Neuronal stem cell (in vitro differentiated cells): ENCODE measurements around the gene RALGAPB.

ENCODE experiments used
- DNase-seq: peaks from one replicate; pipeline ENCODE4 v3.0.0-alpha.2; 2013; ENCODE audit warnings: low spot score
- H2AFZ ChIP-seq: one replicate; pipeline ENCODE4 v1.6.1; 2013; ENCODE audit warnings: mild to moderate bottlenecking, low read length, inconsistent platforms
- H2AK5ac ChIP-seq: 2 replicates; pipeline ENCODE4 v1.6.1; 2013; ENCODE audit warnings: low read depth, mild to moderate bottlenecking, inconsistent platforms, low read length, moderate library complexity, mixed read lengths
- H2BK120ac ChIP-seq: 2 replicates; pipeline ENCODE4 v1.6.1; 2013; ENCODE audit warnings: low read depth, mild to moderate bottlenecking, inconsistent platforms, low read length, moderate library complexity, mixed read lengths
- H2BK12ac ChIP-seq: one replicate; pipeline ENCODE4 v1.6.1; 2013; ENCODE audit warnings: low read length, inconsistent platforms
- H2BK15ac ChIP-seq: 2 replicates; pipeline ENCODE4 v1.6.1; 2013; ENCODE audit warnings: mild to moderate bottlenecking, low read length, inconsistent platforms, mixed read lengths
- H2BK5ac ChIP-seq: one replicate; pipeline ENCODE4 v1.6.1; 2013; ENCODE audit warnings: inconsistent platforms, mild to moderate bottlenecking, low read length, moderate library complexity
- H3K14ac ChIP-seq: one replicate; pipeline ENCODE4 v1.6.1; 2013; ENCODE audit warnings: low read length, inconsistent platforms
- H3K18ac ChIP-seq: 2 replicates; pipeline ENCODE4 v1.6.1; 2013; ENCODE audit warnings: low read length, inconsistent platforms
- H3K23ac ChIP-seq: 2 replicates; pipeline ENCODE4 v1.6.1; 2013; ENCODE audit warnings: low read depth, mild to moderate bottlenecking, mixed read lengths, low read length, inconsistent platforms; ENCODE audit not compliant: poor library complexity
- H3K27ac ChIP-seq: replicated peaks from 3 replicates; pipeline ENCODE4 v1.5.1; 2013; ENCODE audit warnings: low read length, inconsistent platforms
- H3K27me3 ChIP-seq, 3 experiments: 2 replicates each; pipeline ENCODE4 v1.6.1; 2013; ENCODE audit warnings: low read length in 3 of 3, mild to moderate bottlenecking in 2 of 3, inconsistent platforms in 1 of 3, low read depth in 1 of 3, mixed read lengths in 1 of 3, moderate library complexity in 1 of 3; ENCODE audit not compliant: control insufficient read depth in 3 of 3, insufficient read depth in 3 of 3
- H3K36me3 ChIP-seq, 2 donors: replicated peaks in 1 of 2; 2 replicates each; pipeline ENCODE4 v1.6.1; 2013; ENCODE audit warnings: low read length in 2 of 2; ENCODE audit not compliant: control insufficient read depth in 2 of 2, insufficient read depth in 2 of 2
- H3K4ac ChIP-seq: 2 replicates; pipeline ENCODE4 v1.6.1; 2013; ENCODE audit warnings: inconsistent platforms, mild to moderate bottlenecking, low read length, moderate library complexity
- H3K4me1 ChIP-seq, 2 donors: 1 replicate in 1 of 2; 2 replicates in 1 of 2; pipeline ENCODE4 v1.6.1; 2013; ENCODE audit warnings: low read length in 2 of 2, low read depth in 1 of 2; ENCODE audit not compliant: control insufficient read depth in 2 of 2, insufficient read depth in 1 of 2
- H3K4me2 ChIP-seq: one replicate; pipeline ENCODE4 v1.6.1; 2013; ENCODE audit warnings: mild to moderate bottlenecking, low read length, inconsistent platforms; ENCODE audit not compliant: insufficient read depth, poor library complexity, severe bottlenecking
- H3K4me3 ChIP-seq, 2 donors: 2 replicates each; pipeline ENCODE4 v1.5.1; 2013; ENCODE audit warnings: low read length in 2 of 2, mild to moderate bottlenecking in 2 of 2, inconsistent platforms in 1 of 2, moderate library complexity in 1 of 2
- H3K79me1 ChIP-seq: one replicate; pipeline ENCODE4 v1.6.1; 2013; ENCODE audit warnings: low read depth, mild to moderate bottlenecking, inconsistent platforms, low read length, moderate library complexity
- H3K9ac ChIP-seq: one replicate; pipeline ENCODE4 v1.6.1; 2013; ENCODE audit warnings: mild to moderate bottlenecking, low read depth, low read length, inconsistent platforms; ENCODE audit not compliant: poor library complexity
- H3K9me3 ChIP-seq, 2 donors: replicated peaks in 1 of 2; 2 replicates each; pipeline versions ENCODE3 to v1.6.1; 2013; ENCODE audit warnings: low read length in 2 of 2, mild to moderate bottlenecking in 2 of 2, inconsistent platforms in 1 of 2, low read depth in 1 of 2, mixed read lengths in 1 of 2, moderate library complexity in 1 of 2; ENCODE audit not compliant: control insufficient read depth in 2 of 2, insufficient read depth in 1 of 2
- H4K8ac ChIP-seq: one replicate; pipeline ENCODE4 v1.6.1; 2013; ENCODE audit warnings: low read depth, mild to moderate bottlenecking, inconsistent platforms, low read length, moderate library complexity
- H4K91ac ChIP-seq: one replicate; pipeline ENCODE4 v1.6.1; 2013; ENCODE audit warnings: low read length, low read depth, mild to moderate bottlenecking, inconsistent platforms; ENCODE audit not compliant: poor library complexity
- WGBS, 2 donors: extraction: QIAGEN DNeasy Blood & Tissue Kit; methylation state at CpG; one replicate each; pipeline ENCODE4 v1.1.7; 2013; ENCODE audit warnings: missing lambda C conversion rate in 2 of 2, mixed read lengths in 1 of 2; ENCODE audit not compliant: insufficient read length in 2 of 2, insufficient replicate concordance in 1 of 2; ENCODE audit errors: extremely low coverage in 2 of 2; 5-methylcytosine and 5-hydroxymethylcytosine counted together

RALGAPB gene

GRCh38 chr20:38434301-38434741 lies 38.3 kb upstream of the RALGAPB start:
- Histone ChIP-seq H3K18ac (peak overlapping the region; percentile 25), H2BK5ac (no peak overlapping the region), H3K9me3 (peaks cover 0 to 14% of the 10 kb centered on the region in 2 donors), H2AFZ (peak overlapping the region; percentile 89), H2AK5ac (peak overlapping the region; percentile 67), H3K27me3 (no peaks in the 10 kb centered on the region), H4K91ac (no peak overlapping the region), H3K79me1 (peaks cover 17% of the 10 kb centered on the region), H3K4me3 (peak overlapping the region; percentile 77 to 93), H3K9ac (peak overlapping the region; percentile 87), H3K23ac (no peak overlapping the region), H4K8ac (no peak overlapping the region), H3K4me2 (peak overlapping the region; percentile 95), H3K27ac (no peak overlapping the region), H2BK15ac (no peak overlapping the region), H2BK120ac (no peak overlapping the region), H3K4me1 (peaks cover 10% of the 10 kb centered on the region in 2 donors), H3K36me3 (peaks cover 33 to 51% of the 10 kb centered on the region in 2 donors), H3K14ac (peak overlapping the region; percentile 48), H3K4ac (no peak overlapping the region), H2BK12ac (no peak overlapping the region)
- DNase-seq: no peak
- no CpG with 5 or more reads among the region's 16 CpGs for WGBS, 2 donors

GRCh38 chr20:38434770-38435554 lies 37.7 kb upstream of the RALGAPB start, which contains the start of gene SNHG17:
TSS of gene SNHG17 (minus strand) at chr20:38435328.
- WGBS, 2 donors: no CpG with 5 or more reads among the region's 65 CpGs

DNA sequence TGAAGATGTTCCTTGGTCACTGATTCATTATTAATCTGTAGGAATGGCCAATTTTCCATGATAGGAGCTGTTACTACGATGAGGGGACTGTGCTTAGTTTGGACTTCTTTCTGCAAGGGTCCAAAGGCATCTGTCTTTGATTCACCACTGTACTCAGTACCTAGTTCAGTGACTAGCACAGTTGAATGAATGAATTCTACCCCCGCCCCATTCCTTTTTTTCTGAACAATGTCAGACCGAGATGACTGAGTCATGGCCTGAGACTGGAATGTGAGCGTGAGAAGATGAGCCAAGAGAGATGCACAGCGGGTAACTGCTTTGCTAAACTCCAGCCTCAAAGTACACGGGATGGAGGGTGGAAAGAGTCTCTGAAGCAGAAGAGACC lies 37.1 kb upstream of the RALGAPB start:
- Histone ChIP-seq H3K23ac (no peak overlapping the region), H3K9ac (no peak overlapping the region), H3K27ac (no peak overlapping the region), H3K4me1 (peaks cover 10% of the 10 kb centered on the region in 2 donors), H3K27me3 (no peaks in the 10 kb centered on the region), H4K91ac (peak overlapping the region; percentile 90), H2AK5ac (no peak overlapping the region), H3K4me3 (peak overlapping the region in 1 of 2 donors; percentile 77), H2BK5ac (no peak overlapping the region), H2BK15ac (no peak overlapping the region), H4K8ac (no peak overlapping the region), H2BK12ac (no peak overlapping the region), H3K14ac (no peak overlapping the region), H3K36me3 (peaks cover 27 to 39% of the 10 kb centered on the region in 2 donors), H3K4ac (no peak overlapping the region), H3K79me1 (peaks cover 14% of the 10 kb centered on the region), H3K9me3 (peaks cover 0 to 14% of the 10 kb centered on the region in 2 donors), H3K4me2 (no peak overlapping the region), H2BK120ac (no peak overlapping the region), H2AFZ (peak overlapping the region; percentile 89), H3K18ac (no peak overlapping the region)
- DNase-seq: no peak
- WGBS, 2 donors: no CpG with 5 or more reads among the region's 6 CpGs

More at GRCh38 chr20:38434770-38435554, 37.7 kb upstream of the RALGAPB start, which contains the start of gene SNHG17:
- no peak within 1 kb of the TSS for H2BK120ac ChIP-seq
- H3K4me3 ChIP-seq: peak within 1 kb of the TSS; percentile 77 to 93
- H3K4ac ChIP-seq: no peak within 1 kb of the TSS
- peak within 1 kb of the TSS; percentile 67 for H2AK5ac ChIP-seq
- H4K91ac ChIP-seq: peak within 1 kb of the TSS; percentile 90
- peak within 1 kb of the TSS; percentile 90 for H3K18ac ChIP-seq
- H3K79me1 ChIP-seq: peaks cover 14% of the 10 kb centered on the region
- peak within 1 kb of the TSS; percentile 64 for H2BK12ac ChIP-seq
- H3K9me3 ChIP-seq: peaks cover 0 to 14% of the 10 kb centered on the region in 2 donors
- H3K36me3 ChIP-seq: peaks cover 28 to 44% of the 10 kb centered on the region in 2 donors
- no peaks in the 10 kb centered on the region for H3K27me3 ChIP-seq
- peak within 1 kb of the TSS; percentile 96 for H3K9ac ChIP-seq
- H3K23ac ChIP-seq: peak within 1 kb of the TSS; percentile 97
- H3K27ac ChIP-seq: peak within 1 kb of the TSS; percentile 74
- peak within 1 kb of the TSS; percentile 53 for H4K8ac ChIP-seq
- H2AFZ ChIP-seq: peak within 1 kb of the TSS; percentile 89
- H3K14ac ChIP-seq: peak within 1 kb of the TSS; percentile 48
- peak; percentile 92 for DNase-seq
- H2BK5ac ChIP-seq: peak within 1 kb of the TSS; percentile 89
- peak within 1 kb of the TSS; percentile 95 for H3K4me2 ChIP-seq
- peaks cover 10% of the 10 kb centered on the region in 2 donors for H3K4me1 ChIP-seq
- H2BK15ac ChIP-seq: no peak within 1 kb of the TSS

GRCh38 chr20:38437796-38438195 lies 34.8 kb upstream of the RALGAPB start:
- no peak overlapping the region for H2BK5ac ChIP-seq
- no peak overlapping the region for H4K91ac ChIP-seq
- H2BK15ac ChIP-seq: no peak overlapping the region
- H3K4me2 ChIP-seq: no peak overlapping the region
- H3K9me3 ChIP-seq: no peaks in the 10 kb centered on the region
- H3K4me1 ChIP-seq: peaks cover 10% of the 10 kb centered on the region in 2 donors
- no peak overlapping the region for H3K4me3 ChIP-seq
- no peak overlapping the region for H2BK12ac ChIP-seq
- H3K36me3 ChIP-seq: peaks cover 6 to 16% of the 10 kb centered on the region in 2 donors
- no peak overlapping the region for H3K18ac ChIP-seq
- no peak overlapping the region for H3K27ac ChIP-seq
- no peak overlapping the region for H3K4ac ChIP-seq
- WGBS, 2 donors: no CpG with 5 or more reads among the region's 6 CpGs
- H2AK5ac ChIP-seq: no peak overlapping the region
- no peak overlapping the region for H4K8ac ChIP-seq
- H3K23ac ChIP-seq: no peak overlapping the region
- no peak overlapping the region for H3K9ac ChIP-seq
- peaks cover 0 to 2% (median 0%) of the 10 kb centered on the region in 3 experiments for H3K27me3 ChIP-seq
- peaks cover 4% of the 10 kb centered on the region for H3K79me1 ChIP-seq
- no peak overlapping the region for H2AFZ ChIP-seq
- no peak overlapping the region for H3K14ac ChIP-seq
- H2BK120ac ChIP-seq: no peak overlapping the region
- DNase-seq: no peak
